Thoracic aorta (tissue), 2 donors: ENCODE measurements around the gene MMP11. TPM values are rescaled to one million over a fixed set of nuclear protein-coding genes. Genes with fewer than 3 reads are reported as not detected.

ENCODE experiments used
- ATAC-seq: fragments of 150-250 bp; one replicate; pipeline ENCODE4 v1.8.0; 2017; ENCODE audit warnings: low read depth; ENCODE audit not compliant: insufficient number of reproducible peaks, low FRiP score
- DNase-seq: peaks from one replicate; pipeline ENCODE4 v3.0.0-alpha.2; 2020; ENCODE audit warnings: low spot score
- H3K27ac ChIP-seq, 2 donors: fragments of 200-600 bp; sonication (generic); 1 replicate in 1 of 2; 2 replicates in 1 of 2; pipeline ENCODE4 v1.5.1; 2016; ENCODE audit warnings: mild to moderate bottlenecking in 2 of 2, moderate library complexity in 2 of 2
- H3K27me3 ChIP-seq: fragments of 200-600 bp; sonication (generic); replicated peaks from 2 replicates; pipeline ENCODE4 v1.6.0; 2016; ENCODE audit warnings: mild to moderate bottlenecking; ENCODE audit not compliant: insufficient read depth
- H3K36me3 ChIP-seq: fragments of 200-600 bp; sonication (generic); one replicate; pipeline ENCODE4 v1.5.1; 2016
- H3K4me1 ChIP-seq, 2 donors: fragments of 200-600 bp; sonication (generic); 1 replicate in 1 of 2; 2 replicates in 1 of 2; pipeline versions ENCODE4 v1.5.1 to v1.6.0; 2016; ENCODE audit warnings: low read depth in 2 of 2, mild to moderate bottlenecking in 1 of 2; ENCODE audit not compliant: control insufficient read depth in 1 of 2
- H3K4me3 ChIP-seq: fragments of 200-600 bp; sonication (generic); 2 replicates; pipeline ENCODE4 v1.5.1; 2016; ENCODE audit warnings: mild to moderate bottlenecking
- H3K9me3 ChIP-seq: fragments of 200-600 bp; sonication (generic); 2 replicates; pipeline ENCODE4 v1.5.1; 2016
- CTCF ChIP-seq: fragments of 200-600 bp; sonication (generic); IDR thresholded peaks from one replicate; pipeline ENCODE4 v1.5.1; 2019; ENCODE audit warnings: antibody characterized with exemption
- total RNA-seq, 2 donors: library from RNA; depleted of rRNA; stranded (reverse); fragments of >200 nt; gene quantifications; one replicate each; pipeline versions ENCODE4 v1.1.0 to v1.2.3, GENCODE V29; 2016

The MMP11 gene
- total RNA-seq, 2 donors from 2014 or later: 2.0 to 10.2 TPM

- Histone ChIP-seq H3K27me3 (no peaks in the 10 kb centered on the region), H3K9me3 (no peaks in the 10 kb centered on the region), H3K27ac (no peak overlapping the region), H3K4me1 (peaks cover 8 to 38% of the 10 kb centered on the region in 2 donors), H3K36me3 (no peaks in the 10 kb centered on the region), H3K4me3 (no peak overlapping the region)
- ATAC-seq: no peak
- no peak for DNase-seq
- TF ChIP-seq CTCF: no peak
These were observed 7.5 kb upstream of the MMP11 start for GRCh38 chr22:23764899-23765881.

- no peaks in the 10 kb centered on the region for H3K27me3 ChIP-seq
- ATAC-seq: no peak
- peak overlapping the region in 1 of 2 donors; percentile 59 for H3K27ac ChIP-seq
- H3K9me3 ChIP-seq: no peaks in the 10 kb centered on the region
- H3K4me3 ChIP-seq: peak overlapping the region; percentile 95
- DNase-seq: no peak
- H3K36me3 ChIP-seq: no peaks in the 10 kb centered on the region
- TF ChIP-seq CTCF: no peak
- peaks cover 9 to 48% of the 10 kb centered on the region in 2 donors for H3K4me1 ChIP-seq
These were observed 5.4 kb upstream of the MMP11 start for GRCh38 chr22:23767303-23767672.

GRCh38 chr22:23767673-23768548, 4.7 kb upstream of the MMP11 start, which contains the start of gene CHCHD10:
CHCHD10 (minus strand) TSS chr22:23767972; CDS start chr22:23767874, 98 bp downstream.
- DNase-seq (peak; percentile 31), ATAC-seq (peak; percentile 65)
- peak within 1 kb of the TSS; percentile 95 for H3K4me3 ChIP-seq
- peak; percentile 80 for TF ChIP-seq CTCF
- no peaks in the 10 kb centered on the region for H3K9me3 ChIP-seq
- peaks cover 11 to 47% of the 10 kb centered on the region in 2 donors for H3K4me1 ChIP-seq
- H3K27ac ChIP-seq: peak within 1 kb of the TSS; percentile 43 to 59
- no peaks in the 10 kb centered on the region for H3K27me3 ChIP-seq
- no peaks in the 10 kb centered on the region for H3K36me3 ChIP-seq

- Histone ChIP-seq H3K4me1 (peaks cover 3 to 45% of the 10 kb centered on the region in 2 donors), H3K27me3 (no peaks in the 10 kb centered on the region), H3K4me3 (no peak overlapping the region), H3K36me3 (no peaks in the 10 kb centered on the region), H3K27ac (no peak overlapping the region), H3K9me3 (no peaks in the 10 kb centered on the region)
- ATAC-seq (no peak), DNase-seq (no peak)
- no peak for TF ChIP-seq CTCF
These were observed 3.2 kb upstream of the MMP11 start for GRCh38 chr22:23769321-23769965.
